Measurements from ENCODE around the gene SUCLG2. TPM values are rescaled to one million over a fixed set of nuclear protein-coding genes. Genes with fewer than 3 reads are reported as not detected.

Gene SUCLG2
- total RNA-seq, 1 donor from 2014 or later: 53.8 TPM

DNA sequence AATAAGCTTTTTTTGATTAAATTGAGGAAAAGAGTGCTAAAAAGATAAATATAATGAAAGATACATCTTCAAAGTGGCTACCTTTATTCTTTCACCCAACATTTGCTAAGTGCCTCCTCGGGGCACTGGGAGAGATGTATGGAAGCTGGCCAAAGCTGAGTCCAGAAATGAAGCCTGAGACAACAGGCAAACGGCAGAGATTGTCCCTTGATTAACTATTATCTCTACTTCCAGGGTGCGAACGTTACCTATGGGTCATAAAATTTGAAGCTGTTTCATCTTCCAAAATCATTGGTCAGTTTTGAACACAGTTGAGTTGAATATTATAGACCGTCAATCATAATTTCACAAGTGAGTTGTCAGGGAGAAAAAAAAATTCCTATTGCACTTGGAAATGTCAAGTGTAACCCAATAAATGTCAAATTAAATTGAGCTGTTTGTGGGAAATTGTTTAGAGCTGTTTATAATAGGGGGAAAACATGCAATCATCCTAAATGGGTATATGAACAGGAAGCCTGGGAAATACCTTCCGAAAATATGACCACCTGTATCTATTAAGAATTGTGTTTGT lies 73.9 kb downstream of the SUCLG2 start:
- Histone ChIP-seq H3K4me3 (no peak overlapping the region), H3K4me1 (no peaks in the 10 kb centered on the region), H3K9me3 (no peaks in the 10 kb centered on the region), H3K27me3 (no peaks in the 10 kb centered on the region), H3K27ac (no peak overlapping the region), H3K36me3 (no peaks in the 10 kb centered on the region)
- no peak for DNase-seq
- intact Hi-C loops (cut with DNase I): no loop called here
- TF ChIP-seq, protein P1, sequence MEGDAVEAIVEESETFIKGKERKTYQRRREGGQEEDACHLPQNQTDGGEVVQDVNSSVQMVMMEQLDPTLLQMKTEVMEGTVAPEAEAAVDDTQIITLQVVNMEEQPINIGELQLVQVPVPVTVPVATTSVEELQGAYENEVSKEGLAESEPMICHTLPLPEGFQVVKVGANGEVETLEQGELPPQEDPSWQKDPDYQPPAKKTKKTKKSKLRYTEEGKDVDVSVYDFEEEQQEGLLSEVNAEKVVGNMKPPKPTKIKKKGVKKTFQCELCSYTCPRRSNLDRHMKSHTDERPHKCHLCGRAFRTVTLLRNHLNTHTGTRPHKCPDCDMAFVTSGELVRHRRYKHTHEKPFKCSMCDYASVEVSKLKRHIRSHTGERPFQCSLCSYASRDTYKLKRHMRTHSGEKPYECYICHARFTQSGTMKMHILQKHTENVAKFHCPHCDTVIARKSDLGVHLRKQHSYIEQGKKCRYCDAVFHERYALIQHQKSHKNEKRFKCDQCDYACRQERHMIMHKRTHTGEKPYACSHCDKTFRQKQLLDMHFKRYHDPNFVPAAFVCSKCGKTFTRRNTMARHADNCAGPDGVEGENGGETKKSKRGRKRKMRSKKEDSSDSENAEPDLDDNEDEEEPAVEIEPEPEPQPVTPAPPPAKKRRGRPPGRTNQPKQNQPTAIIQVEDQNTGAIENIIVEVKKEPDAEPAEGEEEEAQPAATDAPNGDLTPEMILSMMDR (IDR thresholded peaks at IDR 0.05): no peak
- no peak for ATAC-seq

DNA sequence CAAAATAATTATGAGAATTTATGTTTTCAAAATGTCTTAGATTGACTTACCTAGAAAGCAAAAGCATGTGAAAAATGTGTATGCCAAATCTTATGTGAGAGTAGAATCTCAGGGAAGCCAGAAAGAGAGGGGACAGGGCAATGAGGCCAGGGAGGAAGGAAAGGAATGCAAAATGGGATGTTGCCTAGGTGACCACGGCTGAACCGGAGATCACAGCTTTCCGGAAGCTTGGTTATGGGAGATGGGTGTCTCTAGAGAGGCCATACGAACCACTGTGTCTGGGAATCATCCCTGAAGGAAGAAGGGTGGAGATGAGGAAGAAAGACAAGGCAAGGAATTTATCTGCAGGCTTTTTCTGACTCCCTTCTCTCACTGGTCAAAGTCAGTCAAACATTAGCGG lies 76.0 kb downstream of the SUCLG2 start:
- ATAC-seq (no peak), DNase-seq (no peak)
- H3K27ac ChIP-seq: no peak overlapping the region
- TF ChIP-seq, protein P1 (IDR thresholded peaks at IDR 0.05): no peak
- H3K36me3 ChIP-seq: no peaks in the 10 kb centered on the region
- H3K4me3 ChIP-seq: no peak overlapping the region
- no peaks in the 10 kb centered on the region for H3K9me3 ChIP-seq
- intact Hi-C loops (cut with DNase I): no loop called here
- H3K4me1 ChIP-seq: no peaks in the 10 kb centered on the region
- H3K27me3 ChIP-seq: no peaks in the 10 kb centered on the region

DNA sequence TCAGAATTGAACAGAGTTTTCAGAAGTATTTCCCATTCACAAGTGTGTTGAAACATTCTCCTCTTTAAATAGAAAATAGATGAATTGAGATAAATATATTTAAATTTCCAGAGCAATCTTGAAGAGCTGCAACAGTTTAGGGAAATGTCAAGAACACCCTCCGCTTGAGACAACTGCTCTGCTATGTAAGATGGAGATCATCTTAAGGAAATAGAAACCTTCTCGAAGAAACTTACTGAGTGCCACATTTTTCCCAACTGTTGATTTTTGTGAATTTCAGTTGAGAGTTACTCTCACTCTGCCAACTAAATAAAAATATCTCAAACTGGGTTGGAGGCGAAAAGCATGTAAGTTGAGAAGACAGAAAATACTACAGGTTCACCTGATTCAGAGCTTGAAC lies 78.0 kb downstream of the SUCLG2 start:
- Histone ChIP-seq H3K9me3 (no peaks in the 10 kb centered on the region), H3K27me3 (no peaks in the 10 kb centered on the region), H3K36me3 (no peaks in the 10 kb centered on the region), H3K4me3 (no peak overlapping the region), H3K4me1 (no peaks in the 10 kb centered on the region), H3K27ac (no peak overlapping the region)
- TF ChIP-seq, protein P1 (IDR thresholded peaks at IDR 0.05): no peak
- DNase-seq (no peak), ATAC-seq (no peak)
- intact Hi-C loops (cut with DNase I): no loop called here

DNA sequence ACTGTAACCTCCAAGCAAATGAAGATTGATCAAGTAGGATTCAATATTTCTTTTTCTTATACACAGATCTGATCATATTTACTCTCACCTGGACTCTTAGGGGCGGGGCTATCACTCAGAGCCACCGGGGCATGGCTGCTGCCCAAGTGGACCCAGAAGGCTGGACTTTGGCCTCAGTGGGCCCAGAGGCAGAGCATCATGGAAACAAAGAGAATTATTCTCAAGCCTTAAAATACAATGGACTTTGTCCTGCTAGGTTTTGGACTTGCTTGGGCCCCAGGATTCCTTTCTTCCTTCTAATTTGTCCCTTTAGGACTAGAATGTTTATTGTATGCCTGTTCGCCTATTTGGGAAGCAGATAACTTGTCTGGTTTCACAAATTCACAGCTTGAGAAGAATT lies 85.1 kb downstream of the SUCLG2 start:
- no peak for ATAC-seq

DNA sequence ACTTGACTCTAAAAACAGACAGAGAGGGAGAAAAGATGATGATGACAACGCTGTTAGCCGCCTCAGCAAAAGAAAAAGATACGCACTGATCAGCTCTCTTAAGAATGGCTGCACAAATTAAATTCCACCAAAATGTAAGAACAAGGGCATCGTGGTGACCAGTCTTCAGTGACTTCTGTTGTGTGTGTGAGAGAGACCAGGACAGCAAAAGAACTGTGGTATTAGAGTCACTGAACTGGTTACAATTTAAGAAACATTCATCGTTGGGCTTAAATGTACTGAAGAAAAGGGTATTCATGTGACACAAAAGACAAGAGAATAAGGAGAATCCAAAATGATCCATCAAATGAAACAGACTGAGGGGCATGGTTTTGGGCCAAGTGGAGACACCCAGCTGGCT lies 86.5 kb downstream of the SUCLG2 start:
- ATAC-seq: no peak
- H3K4me1 ChIP-seq: no peaks in the 10 kb centered on the region
- no peaks in the 10 kb centered on the region for H3K9me3 ChIP-seq
- TF ChIP-seq, protein P1 (IDR thresholded peaks at IDR 0.05): no peak
- no peak overlapping the region for H3K4me3 ChIP-seq
- no peaks in the 10 kb centered on the region for H3K36me3 ChIP-seq
- intact Hi-C loops (cut with DNase I): no loop called here
- H3K27ac ChIP-seq: no peak overlapping the region
- no peaks in the 10 kb centered on the region for H3K27me3 ChIP-seq
- no peak for DNase-seq

More for the DNA sequence above, 85.1 kb downstream of the SUCLG2 start:
- Histone ChIP-seq H3K27ac (no peak overlapping the region), H3K9me3 (no peaks in the 10 kb centered on the region), H3K27me3 (no peaks in the 10 kb centered on the region), H3K4me1 (no peaks in the 10 kb centered on the region), H3K4me3 (no peak overlapping the region), H3K36me3 (no peaks in the 10 kb centered on the region)
- no peak for DNase-seq
- TF ChIP-seq, protein P1 (IDR thresholded peaks at IDR 0.05): no peak
- intact Hi-C loops (cut with DNase I): no loop called here

DNA sequence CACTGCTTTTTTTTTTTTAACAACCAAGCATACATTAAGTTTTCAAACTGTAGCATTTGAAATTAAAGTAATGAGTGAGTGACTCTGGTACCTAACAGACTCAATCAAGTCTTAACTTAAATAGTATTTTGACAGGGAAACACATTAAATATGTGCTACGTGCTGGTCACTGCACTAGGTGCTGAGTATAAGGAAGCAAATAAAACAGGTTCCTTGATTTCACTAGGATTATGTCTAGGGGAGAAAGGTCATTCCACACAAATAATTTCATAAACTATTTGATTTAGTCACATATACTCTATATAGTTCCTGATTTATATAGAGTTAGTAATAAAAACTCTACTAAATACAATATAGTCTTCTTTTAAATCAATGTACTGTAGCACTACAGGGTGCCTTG lies 89.4 kb downstream of the SUCLG2 start:
- intact Hi-C loops (cut with DNase I): no loop called here
- H3K36me3 ChIP-seq: no peaks in the 10 kb centered on the region
- no peaks in the 10 kb centered on the region for H3K4me1 ChIP-seq
- no peak for ATAC-seq
- DNase-seq: no peak
- TF ChIP-seq, protein P1 (IDR thresholded peaks at IDR 0.05): no peak
- no peak overlapping the region for H3K4me3 ChIP-seq
- H3K27me3 ChIP-seq: no peaks in the 10 kb centered on the region
- no peaks in the 10 kb centered on the region for H3K9me3 ChIP-seq
- H3K27ac ChIP-seq: no peak overlapping the region

All from upper lobe of right lung (tissue), 1 donor.